Smooth muscle cell (in vitro differentiated cells): Measurements from ENCODE around the gene PBX4. TPM values are rescaled to one million over a fixed set of nuclear protein-coding genes. Genes with fewer than 3 reads are reported as not detected.

ENCODE experiments used
- DNase-seq: peaks from one replicate; lab custom pipeline; 2025; ENCODE audit not compliant: unreplicated experiment; lab: John Stamatoyannopoulos, UW
- H2AFZ ChIP-seq: fragments of 200-600 bp; sonication (generic); 2 replicates; pipeline ENCODE4 v1.6.0; 2016; ENCODE audit warnings: antibody characterized with exemption, low read depth, mild to moderate bottlenecking
- H3F3A ChIP-seq: fragments of 200-600 bp; sonication (generic); 2 replicates; pipeline ENCODE4 v1.6.0; 2017; ENCODE audit warnings: antibody characterized with exemption, low read depth
- H3K27ac ChIP-seq: fragments of 200-600 bp; sonication (generic); 2 replicates; pipeline ENCODE4 v1.5.1; 2016; ENCODE audit warnings: low read depth, mild to moderate bottlenecking
- H3K27me3 ChIP-seq: fragments of 200-600 bp; sonication (generic); 2 replicates; pipeline ENCODE4 v1.6.1; 2016; ENCODE audit warnings: low read depth, mild to moderate bottlenecking
- H3K36me3 ChIP-seq: fragments of 200-600 bp; sonication (generic); 2 replicates; pipeline ENCODE4 v1.5.1; 2016; ENCODE audit warnings: low read depth
- H3K4me1 ChIP-seq: fragments of 200-600 bp; sonication (generic); 2 replicates; pipeline ENCODE4 v1.5.1; 2016; ENCODE audit warnings: low read depth
- H3K4me2 ChIP-seq: fragments of 200-600 bp; sonication (generic); 2 replicates; pipeline ENCODE4 v1.6.0; 2016; ENCODE audit warnings: mild to moderate bottlenecking
- H3K4me3 ChIP-seq: fragments of 200-600 bp; sonication (generic); 2 replicates; pipeline ENCODE4 v1.5.1; 2016; ENCODE audit warnings: mild to moderate bottlenecking
- H3K79me2 ChIP-seq: fragments of 200-600 bp; sonication (generic); 2 replicates; pipeline ENCODE4 v1.6.0; 2016; ENCODE audit warnings: low read depth, mild to moderate bottlenecking
- H3K9ac ChIP-seq: fragments of 200-600 bp; sonication (generic); 2 replicates; pipeline ENCODE4 v1.6.0; 2016; ENCODE audit warnings: low read depth
- H3K9me3 ChIP-seq: fragments of 200-600 bp; sonication (generic); replicated peaks from 2 replicates; pipeline ENCODE4 v1.5.1; 2016; ENCODE audit warnings: low read depth
- H4K20me1 ChIP-seq: fragments of 200-600 bp; sonication (generic); 2 replicates; pipeline ENCODE4 v1.6.0; 2016; ENCODE audit warnings: low read depth
- WGBS: methylation state at CpG from one replicate; pipeline ENCODE4 v1.1.7; 2016; ENCODE audit warnings: low lambda C conversion rate; 5-methylcytosine and 5-hydroxymethylcytosine counted together
- polyA plus RNA-seq: library from polyadenylated mRNA; unstranded; fragments of >200 nt; fragmentation: Nextera tagmentation; extraction: Ambion mirVana; gene quantifications from 2 replicates; pipeline ENCODE4 v1.2.1, GENCODE V29; 2016
- total RNA-seq: library from RNA; depleted of rRNA; stranded (reverse); fragments of >200 nt; gene quantifications from 2 replicates; pipeline ENCODE4 v1.2.3, GENCODE V29; 2014
- TF ChIP-seq, protein P1 (sequence below): fragments of 200-600 bp; sonication (generic); IDR thresholded peaks from 2 replicates; pipeline ENCODE4 v1.5.1; 2017; ENCODE audit warnings: borderline replicate concordance, mild to moderate bottlenecking, antibody characterized with exemption; ENCODE audit not compliant: insufficient read depth, poor library complexity, severe bottlenecking

The PBX4 gene
- total and polyA plus RNA-seq, 2 experiments from 2014 or later = 1.7 to 2.5 TPM

DNA sequence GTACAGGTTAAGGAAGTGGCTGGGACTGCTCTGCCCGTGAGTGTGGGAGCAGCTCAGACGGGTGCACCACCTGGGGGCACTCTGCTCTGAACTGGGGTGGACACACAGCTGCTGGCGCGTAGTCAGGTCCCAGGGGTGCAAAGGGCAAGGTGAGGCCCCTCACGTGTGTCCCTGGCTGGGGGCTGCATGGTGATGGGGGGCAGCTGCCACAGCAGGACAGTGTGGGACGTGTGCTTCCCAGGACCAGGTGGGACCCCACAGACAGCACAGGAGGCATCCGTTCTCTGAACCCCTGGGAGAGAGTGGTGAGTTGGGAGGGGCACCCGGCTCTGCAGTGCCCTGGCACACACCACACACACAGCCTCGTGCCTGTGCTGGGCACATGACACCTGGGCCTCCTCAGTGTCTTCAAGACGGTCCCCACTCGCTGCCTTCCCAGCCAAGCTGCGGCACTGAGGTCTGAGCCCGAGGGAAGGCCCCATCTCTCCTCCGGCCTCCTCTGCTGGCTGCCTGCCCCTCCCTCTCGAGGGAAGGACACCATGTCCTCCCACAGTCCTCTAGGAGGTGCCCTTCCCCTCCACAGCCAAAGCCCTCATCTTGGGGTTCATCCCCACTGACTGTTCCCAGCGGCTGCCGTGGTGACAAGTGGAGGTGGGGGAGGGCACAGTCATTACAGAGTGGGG lies 55.7 kb downstream of the PBX4 start:
- H3K4me2 ChIP-seq = no peak overlapping the region
- no peak for DNase-seq
- 93% methylated on average over 17 of the region's 17 CpGs for WGBS
- H3K27me3 ChIP-seq = no peaks in the 10 kb centered on the region
- no peak overlapping the region for H2AFZ ChIP-seq
- H3K9me3 ChIP-seq = no peaks in the 10 kb centered on the region
- H3K4me3 ChIP-seq = no peak overlapping the region
- TF ChIP-seq, protein P1, sequence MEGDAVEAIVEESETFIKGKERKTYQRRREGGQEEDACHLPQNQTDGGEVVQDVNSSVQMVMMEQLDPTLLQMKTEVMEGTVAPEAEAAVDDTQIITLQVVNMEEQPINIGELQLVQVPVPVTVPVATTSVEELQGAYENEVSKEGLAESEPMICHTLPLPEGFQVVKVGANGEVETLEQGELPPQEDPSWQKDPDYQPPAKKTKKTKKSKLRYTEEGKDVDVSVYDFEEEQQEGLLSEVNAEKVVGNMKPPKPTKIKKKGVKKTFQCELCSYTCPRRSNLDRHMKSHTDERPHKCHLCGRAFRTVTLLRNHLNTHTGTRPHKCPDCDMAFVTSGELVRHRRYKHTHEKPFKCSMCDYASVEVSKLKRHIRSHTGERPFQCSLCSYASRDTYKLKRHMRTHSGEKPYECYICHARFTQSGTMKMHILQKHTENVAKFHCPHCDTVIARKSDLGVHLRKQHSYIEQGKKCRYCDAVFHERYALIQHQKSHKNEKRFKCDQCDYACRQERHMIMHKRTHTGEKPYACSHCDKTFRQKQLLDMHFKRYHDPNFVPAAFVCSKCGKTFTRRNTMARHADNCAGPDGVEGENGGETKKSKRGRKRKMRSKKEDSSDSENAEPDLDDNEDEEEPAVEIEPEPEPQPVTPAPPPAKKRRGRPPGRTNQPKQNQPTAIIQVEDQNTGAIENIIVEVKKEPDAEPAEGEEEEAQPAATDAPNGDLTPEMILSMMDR = no peak
- no peaks in the 10 kb centered on the region for H3K4me1 ChIP-seq
- no peaks in the 10 kb centered on the region for H4K20me1 ChIP-seq
- no peak overlapping the region for H3K27ac ChIP-seq
- no peaks in the 10 kb centered on the region for H3F3A ChIP-seq
- no peaks in the 10 kb centered on the region for H3K36me3 ChIP-seq
- no peaks in the 10 kb centered on the region for H3K79me2 ChIP-seq
- H3K9ac ChIP-seq = no peak overlapping the region

DNA sequence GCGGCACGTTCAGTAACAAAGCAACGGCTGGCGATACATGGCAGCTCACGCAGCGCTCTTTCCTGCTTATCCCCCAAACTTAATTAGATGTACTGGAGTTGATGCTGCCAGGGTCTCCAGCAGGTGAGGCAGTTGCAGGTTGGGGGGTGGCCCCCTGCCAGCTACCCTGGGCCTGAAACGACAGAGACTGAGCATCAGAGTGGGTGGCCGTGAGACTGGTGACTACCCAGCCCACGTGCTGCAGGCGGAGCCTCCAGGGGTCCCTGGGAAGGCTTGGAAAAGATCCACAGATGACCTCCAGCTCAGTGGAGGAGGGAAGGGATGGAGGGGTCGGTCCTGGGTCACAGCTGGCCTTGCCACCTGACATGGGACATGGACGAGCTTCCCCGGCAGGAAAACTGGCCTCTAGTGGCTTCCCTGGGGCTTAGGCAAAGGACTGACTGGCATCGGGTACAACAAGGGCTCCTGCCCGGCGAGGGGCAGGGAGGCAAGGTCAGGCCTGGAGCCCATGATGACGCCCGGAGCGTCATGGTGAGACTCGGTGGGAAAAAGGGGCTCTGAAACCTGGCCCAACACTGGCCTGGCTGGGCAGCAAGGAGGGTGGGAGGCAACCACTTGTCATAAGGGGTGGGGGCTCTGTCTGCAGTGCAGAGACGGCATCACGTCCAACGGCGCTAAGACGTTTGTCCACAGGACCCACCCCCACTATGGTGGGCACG lies 56.4 kb downstream of the PBX4 start:
- Histone ChIP-seq H3K4me1 (no peaks in the 10 kb centered on the region), H3K9ac (no peak overlapping the region), H3K4me2 (no peak overlapping the region), H4K20me1 (no peaks in the 10 kb centered on the region), H3K36me3 (no peaks in the 10 kb centered on the region), H3K27ac (no peak overlapping the region), H3K79me2 (no peaks in the 10 kb centered on the region), H3F3A (no peaks in the 10 kb centered on the region), H3K27me3 (no peaks in the 10 kb centered on the region), H2AFZ (no peak overlapping the region), H3K9me3 (no peaks in the 10 kb centered on the region), H3K4me3 (no peak overlapping the region)
- no peak for DNase-seq
- 95% methylated on average over 26 of the region's 26 CpGs for WGBS
- TF ChIP-seq, protein P1 = no peak

- Histone ChIP-seq H3K9ac (no peak overlapping the region), H3K27me3 (no peaks in the 10 kb centered on the region), H4K20me1 (no peaks in the 10 kb centered on the region), H3K4me3 (no peak overlapping the region), H2AFZ (no peak overlapping the region), H3K9me3 (no peaks in the 10 kb centered on the region), H3K4me1 (no peaks in the 10 kb centered on the region), H3K4me2 (no peak overlapping the region), H3K27ac (no peak overlapping the region), H3K36me3 (no peaks in the 10 kb centered on the region), H3K79me2 (no peaks in the 10 kb centered on the region), H3F3A (no peaks in the 10 kb centered on the region)
- TF ChIP-seq, protein P1 = no peak
- 74% methylated on average over 4 of the region's 4 CpGs for WGBS
- DNase-seq = no peak
These were observed 58.6 kb downstream of the PBX4 start for GRCh38 chr19:19559931-19560330.

- H3K36me3 ChIP-seq = no peaks in the 10 kb centered on the region
- H3F3A ChIP-seq = no peaks in the 10 kb centered on the region
- no peaks in the 10 kb centered on the region for H3K27me3 ChIP-seq
- no peak overlapping the region for H3K4me3 ChIP-seq
- H3K79me2 ChIP-seq = no peaks in the 10 kb centered on the region
- 96% methylated on average over 16 of the region's 16 CpGs for WGBS
- no peak overlapping the region for H3K9ac ChIP-seq
- no peaks in the 10 kb centered on the region for H3K4me1 ChIP-seq
- TF ChIP-seq, protein P1 = no peak
- H4K20me1 ChIP-seq = no peaks in the 10 kb centered on the region
- no peak overlapping the region for H2AFZ ChIP-seq
- H3K9me3 ChIP-seq = no peaks in the 10 kb centered on the region
- H3K4me2 ChIP-seq = no peak overlapping the region
- no peak overlapping the region for H3K27ac ChIP-seq
- no peak for DNase-seq
These were observed 59.9 kb downstream of the PBX4 start for GRCh38 chr19:19558636-19559035.
